Smooth muscle cell (in vitro differentiated cells): Measurements from ENCODE around the gene OTULINL. TPM values are rescaled to one million over a fixed set of nuclear protein-coding genes. Genes with fewer than 3 reads are reported as not detected.

ENCODE experiments used
- DNase-seq: peaks from one replicate; lab custom pipeline; 2025; ENCODE audit not compliant: unreplicated experiment; lab: John Stamatoyannopoulos, UW
- H2AFZ ChIP-seq: fragments of 200-600 bp; sonication (generic); 2 replicates; pipeline ENCODE4 v1.6.0; 2016; ENCODE audit warnings: antibody characterized with exemption, low read depth, mild to moderate bottlenecking
- H3F3A ChIP-seq: fragments of 200-600 bp; sonication (generic); 2 replicates; pipeline ENCODE4 v1.6.0; 2017; ENCODE audit warnings: antibody characterized with exemption, low read depth
- H3K27ac ChIP-seq: fragments of 200-600 bp; sonication (generic); 2 replicates; pipeline ENCODE4 v1.5.1; 2016; ENCODE audit warnings: low read depth, mild to moderate bottlenecking
- H3K27me3 ChIP-seq: fragments of 200-600 bp; sonication (generic); 2 replicates; pipeline ENCODE4 v1.6.1; 2016; ENCODE audit warnings: low read depth, mild to moderate bottlenecking
- H3K36me3 ChIP-seq: fragments of 200-600 bp; sonication (generic); 2 replicates; pipeline ENCODE4 v1.5.1; 2016; ENCODE audit warnings: low read depth
- H3K4me1 ChIP-seq: fragments of 200-600 bp; sonication (generic); 2 replicates; pipeline ENCODE4 v1.5.1; 2016; ENCODE audit warnings: low read depth
- H3K4me2 ChIP-seq: fragments of 200-600 bp; sonication (generic); 2 replicates; pipeline ENCODE4 v1.6.0; 2016; ENCODE audit warnings: mild to moderate bottlenecking
- H3K4me3 ChIP-seq: fragments of 200-600 bp; sonication (generic); 2 replicates; pipeline ENCODE4 v1.5.1; 2016; ENCODE audit warnings: mild to moderate bottlenecking
- H3K79me2 ChIP-seq: fragments of 200-600 bp; sonication (generic); 2 replicates; pipeline ENCODE4 v1.6.0; 2016; ENCODE audit warnings: low read depth, mild to moderate bottlenecking
- H3K9ac ChIP-seq: fragments of 200-600 bp; sonication (generic); 2 replicates; pipeline ENCODE4 v1.6.0; 2016; ENCODE audit warnings: low read depth
- H3K9me3 ChIP-seq: fragments of 200-600 bp; sonication (generic); replicated peaks from 2 replicates; pipeline ENCODE4 v1.5.1; 2016; ENCODE audit warnings: low read depth
- H4K20me1 ChIP-seq: fragments of 200-600 bp; sonication (generic); 2 replicates; pipeline ENCODE4 v1.6.0; 2016; ENCODE audit warnings: low read depth
- WGBS: methylation state at CpG from one replicate; pipeline ENCODE4 v1.1.7; 2016; ENCODE audit warnings: low lambda C conversion rate; 5-methylcytosine and 5-hydroxymethylcytosine counted together
- polyA plus RNA-seq: library from polyadenylated mRNA; unstranded; fragments of >200 nt; fragmentation: Nextera tagmentation; extraction: Ambion mirVana; gene quantifications from 2 replicates; pipeline ENCODE4 v1.2.1, GENCODE V29; 2016
- total RNA-seq: library from RNA; depleted of rRNA; stranded (reverse); fragments of >200 nt; gene quantifications from 2 replicates; pipeline ENCODE4 v1.2.3, GENCODE V29; 2014
- TF ChIP-seq, protein P1 (sequence below): fragments of 200-600 bp; sonication (generic); IDR thresholded peaks from 2 replicates; pipeline ENCODE4 v1.5.1; 2017; ENCODE audit warnings: borderline replicate concordance, mild to moderate bottlenecking, antibody characterized with exemption; ENCODE audit not compliant: insufficient read depth, poor library complexity, severe bottlenecking

Gene OTULINL
- total and polyA plus RNA-seq, 2 experiments from 2014 or later, result 0.19 to 1.1 TPM

DNA sequence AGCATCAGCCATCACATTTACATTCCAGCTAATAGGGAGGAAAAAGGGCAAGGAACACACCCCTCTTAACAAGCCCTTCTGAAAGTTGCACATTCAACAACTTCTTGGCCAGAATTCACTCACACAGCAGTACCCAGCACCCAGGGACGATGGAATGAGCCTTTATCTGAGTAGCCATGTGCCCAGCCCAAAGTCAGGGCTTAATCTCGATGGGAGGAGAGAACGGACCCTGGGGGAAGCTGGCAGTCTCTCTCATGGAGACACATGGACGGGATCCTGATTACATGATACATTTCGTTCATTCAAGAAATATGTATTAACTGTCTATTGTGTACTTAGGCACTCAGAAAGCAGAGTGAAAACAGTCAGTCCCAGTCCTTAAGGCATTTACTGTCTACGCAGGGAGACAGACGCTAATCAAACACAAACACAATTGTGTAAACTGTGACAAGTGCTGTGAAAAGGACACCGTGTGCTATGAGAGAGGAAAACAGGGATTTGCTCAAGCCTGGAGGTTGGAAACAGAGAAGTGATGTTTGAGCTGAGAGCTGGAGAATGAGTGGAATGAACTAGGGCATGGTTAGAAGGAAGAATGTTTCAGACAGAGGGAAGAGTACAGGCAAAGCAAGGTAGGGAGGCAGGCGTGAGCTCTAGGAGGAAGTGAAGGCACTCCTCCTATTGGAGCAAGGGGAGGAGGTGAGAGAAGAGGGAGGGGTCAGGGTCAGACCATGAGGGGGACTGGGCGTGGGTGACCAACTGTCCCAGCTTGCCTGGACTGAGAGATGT, 7.4 kb downstream of the OTULINL start:
- no peaks in the 10 kb centered on the region for H3K9me3 ChIP-seq
- peaks cover 9% of the 10 kb centered on the region for H3K27me3 ChIP-seq
- 79% methylated on average over 10 of the region's 10 CpGs for WGBS
- no peaks in the 10 kb centered on the region for H3F3A ChIP-seq
- H3K4me1 ChIP-seq, result no peaks in the 10 kb centered on the region
- H3K4me2 ChIP-seq, result no peak overlapping the region
- H3K36me3 ChIP-seq, result no peaks in the 10 kb centered on the region
- TF ChIP-seq, protein P1, sequence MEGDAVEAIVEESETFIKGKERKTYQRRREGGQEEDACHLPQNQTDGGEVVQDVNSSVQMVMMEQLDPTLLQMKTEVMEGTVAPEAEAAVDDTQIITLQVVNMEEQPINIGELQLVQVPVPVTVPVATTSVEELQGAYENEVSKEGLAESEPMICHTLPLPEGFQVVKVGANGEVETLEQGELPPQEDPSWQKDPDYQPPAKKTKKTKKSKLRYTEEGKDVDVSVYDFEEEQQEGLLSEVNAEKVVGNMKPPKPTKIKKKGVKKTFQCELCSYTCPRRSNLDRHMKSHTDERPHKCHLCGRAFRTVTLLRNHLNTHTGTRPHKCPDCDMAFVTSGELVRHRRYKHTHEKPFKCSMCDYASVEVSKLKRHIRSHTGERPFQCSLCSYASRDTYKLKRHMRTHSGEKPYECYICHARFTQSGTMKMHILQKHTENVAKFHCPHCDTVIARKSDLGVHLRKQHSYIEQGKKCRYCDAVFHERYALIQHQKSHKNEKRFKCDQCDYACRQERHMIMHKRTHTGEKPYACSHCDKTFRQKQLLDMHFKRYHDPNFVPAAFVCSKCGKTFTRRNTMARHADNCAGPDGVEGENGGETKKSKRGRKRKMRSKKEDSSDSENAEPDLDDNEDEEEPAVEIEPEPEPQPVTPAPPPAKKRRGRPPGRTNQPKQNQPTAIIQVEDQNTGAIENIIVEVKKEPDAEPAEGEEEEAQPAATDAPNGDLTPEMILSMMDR, result no peak
- no peak overlapping the region for H3K4me3 ChIP-seq
- H3K27ac ChIP-seq, result no peak overlapping the region
- no peaks in the 10 kb centered on the region for H4K20me1 ChIP-seq
- no peak overlapping the region for H3K9ac ChIP-seq
- no peaks in the 10 kb centered on the region for H3K79me2 ChIP-seq
- H2AFZ ChIP-seq, result no peak overlapping the region
- DNase-seq, result no peak

DNA sequence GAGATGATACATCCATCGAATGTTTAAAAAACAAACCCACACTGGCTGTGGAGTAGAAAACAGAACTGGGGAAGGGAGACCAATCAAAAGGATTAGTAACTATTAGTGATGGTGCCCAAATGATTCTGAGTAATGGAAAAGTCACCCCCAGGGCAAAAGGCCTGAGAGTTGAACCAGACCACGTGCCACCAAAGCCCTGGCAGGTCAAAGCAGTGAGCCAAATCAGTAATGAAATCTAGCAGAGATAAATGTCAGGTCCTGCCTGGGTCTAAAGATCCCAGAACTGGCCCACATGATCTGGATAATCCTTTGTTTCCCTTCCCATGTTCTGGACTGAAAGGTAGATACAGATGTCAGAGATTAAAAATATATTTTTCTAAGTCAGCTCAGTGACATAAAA, 9.4 kb downstream of the OTULINL start:
- no peak overlapping the region for H3K27ac ChIP-seq
- TF ChIP-seq, protein P1, result no peak
- H3K4me2 ChIP-seq, result no peak overlapping the region
- no peaks in the 10 kb centered on the region for H3K27me3 ChIP-seq
- H3K9ac ChIP-seq, result no peak overlapping the region
- H3F3A ChIP-seq, result no peaks in the 10 kb centered on the region
- no peak overlapping the region for H3K4me3 ChIP-seq
- H3K36me3 ChIP-seq, result no peaks in the 10 kb centered on the region
- no peaks in the 10 kb centered on the region for H4K20me1 ChIP-seq
- H3K9me3 ChIP-seq, result no peaks in the 10 kb centered on the region
- no peak overlapping the region for H2AFZ ChIP-seq
- no peaks in the 10 kb centered on the region for H3K4me1 ChIP-seq
- no peaks in the 10 kb centered on the region for H3K79me2 ChIP-seq
- no peak for DNase-seq
- 81% methylated on average over 2 of the region's 2 CpGs for WGBS

DNA sequence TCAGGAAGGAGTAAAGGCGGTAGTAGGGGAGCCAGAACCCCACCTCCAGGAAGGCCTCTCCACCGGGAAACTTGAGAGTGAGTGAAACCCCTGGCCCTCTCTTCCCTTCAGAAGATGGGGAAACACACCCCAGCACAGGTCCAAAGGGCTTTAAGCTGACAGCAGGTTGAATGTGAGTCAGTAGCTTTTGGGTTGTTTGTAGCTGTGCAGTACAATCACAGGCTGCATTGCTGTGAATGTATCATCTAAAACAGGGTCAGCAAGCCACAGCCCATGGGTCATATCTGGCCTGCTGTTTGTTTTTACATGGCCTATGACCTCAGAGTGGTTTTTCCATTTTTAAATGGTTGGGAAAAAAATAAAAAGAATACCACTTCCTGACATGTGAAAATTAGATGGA, 10.0 kb downstream of the OTULINL start:
- TF ChIP-seq, protein P1, result no peak
- Histone ChIP-seq H3K9me3 (no peaks in the 10 kb centered on the region), H3K4me2 (no peak overlapping the region), H3K9ac (no peak overlapping the region), H3K79me2 (no peaks in the 10 kb centered on the region), H3K27ac (no peak overlapping the region), H2AFZ (no peak overlapping the region), H3K4me1 (no peaks in the 10 kb centered on the region), H3K27me3 (no peaks in the 10 kb centered on the region), H3F3A (no peaks in the 10 kb centered on the region), H4K20me1 (no peaks in the 10 kb centered on the region), H3K4me3 (no peak overlapping the region), H3K36me3 (no peaks in the 10 kb centered on the region)
- no peak for DNase-seq
- 100% methylated on average over 2 of the region's 2 CpGs for WGBS

DNA sequence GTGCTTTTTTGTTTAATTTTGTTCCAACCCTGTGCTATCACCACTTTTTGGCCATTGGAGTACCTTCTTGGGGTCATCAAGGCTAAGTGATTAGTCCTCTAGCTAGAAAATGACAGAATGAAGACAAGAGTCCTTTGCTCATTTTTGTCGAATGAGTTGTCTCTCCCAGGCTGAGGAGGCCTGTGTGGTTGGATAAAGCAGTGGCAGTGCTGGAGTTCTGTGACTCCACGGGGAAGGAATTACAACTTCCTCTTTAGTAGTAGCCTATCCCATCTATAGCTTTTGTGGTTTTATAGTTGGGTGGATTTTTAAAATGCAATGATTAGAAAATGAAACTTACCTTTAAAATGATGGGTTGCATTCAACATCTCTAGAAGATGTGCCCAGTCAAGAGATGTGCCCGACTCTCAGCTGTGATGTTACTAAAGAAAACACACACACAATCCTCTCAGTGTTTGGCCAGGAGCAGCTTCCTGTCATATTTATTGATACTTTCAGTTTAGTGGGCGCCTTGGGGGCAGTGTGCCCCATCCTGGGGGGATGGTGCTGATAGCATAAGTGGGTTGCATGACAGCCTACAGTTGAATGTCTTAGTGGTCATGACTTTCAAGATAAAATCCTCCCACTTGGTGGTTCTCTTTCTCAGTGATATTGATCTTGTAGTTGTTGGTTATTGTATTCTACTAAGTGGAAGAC, 11.9 kb downstream of the OTULINL start:
- H3F3A ChIP-seq, result no peaks in the 10 kb centered on the region
- no peaks in the 10 kb centered on the region for H3K79me2 ChIP-seq
- no peak for DNase-seq
- no peaks in the 10 kb centered on the region for H3K9me3 ChIP-seq
- H3K36me3 ChIP-seq, result no peaks in the 10 kb centered on the region
- no peak overlapping the region for H3K9ac ChIP-seq
- no peaks in the 10 kb centered on the region for H3K27me3 ChIP-seq
- 68% methylated on average over 4 of the region's 4 CpGs for WGBS
- no peak overlapping the region for H3K4me3 ChIP-seq
- H3K4me2 ChIP-seq, result no peak overlapping the region
- H2AFZ ChIP-seq, result no peak overlapping the region
- no peak overlapping the region for H3K27ac ChIP-seq
- TF ChIP-seq, protein P1, result no peak
- H3K4me1 ChIP-seq, result no peaks in the 10 kb centered on the region
- no peaks in the 10 kb centered on the region for H4K20me1 ChIP-seq
